CD4-positive, CD25-positive, alpha-beta regulatory T cell (primary cell): Measurements from ENCODE around the gene MXI1. TPM values are rescaled to one million over a fixed set of nuclear protein-coding genes. Genes with fewer than 3 reads are reported as not detected.

Experiments
- polyA plus RNA-seq, 4 donors: library from polyadenylated mRNA; unstranded; fragments of 300-500 nt; fragmentation: Illumina TruSeq; gene quantifications; one replicate each; pipeline ENCODE4 v1.2.3, GENCODE V29; 2021
- total RNA-seq: library from RNA; stranded (reverse); gene quantifications from one replicate; pipeline ENCODE4 v1.2.3, GENCODE V29; 2022

MXI1 gene
- total and polyA plus RNA-seq, 5 donors from 2014 or later: 34.2 to 56.8 (median 42.9) TPM

Other genes with a start within 250 kb of the MXI1 start
- 341 TPM for gene ADD3, start 199.6 kb upstream of the MXI1 start, total RNA-seq
- 100 to 1,000 TPM; 368 to 405 (median 380) TPM for gene ADD3, start 199.6 kb upstream of the MXI1 start, polyA plus RNA-seq
- 52.1 TPM for gene SMNDC1, start 97.3 kb downstream of the MXI1 start, total RNA-seq
- gene SMNDC1, start 97.3 kb downstream of the MXI1 start, polyA plus RNA-seq: 10 to 100 TPM; 17.5 to 19.8 (median 17.8) TPM